IMR-90 (cell line): ENCODE results near the gene CEP20.

Source experiments
- ELK1 ChIP-seq: fragments of 150-350 bp; IDR thresholded peaks from 2 replicates; pipeline ENCODE4 v1.6.1; 2016; ENCODE audit warnings: low read depth, mild to moderate bottlenecking, low read length, moderate library complexity, borderline replicate concordance
- MAFK ChIP-seq: IDR thresholded peaks from 2 replicates; pipeline ENCODE4 v1.6.1; 2012; ENCODE audit warnings: low read depth, low read length, improper control_type of control experiment
- NFE2L2 ChIP-seq: fragments of 150-350 bp; IDR thresholded peaks from 2 replicates; pipeline ENCODE4 v1.6.1; 2016; ENCODE audit warnings: low read depth, mild to moderate bottlenecking, low read length
- POLR2A ChIP-seq: IDR thresholded peaks from 2 replicates; pipeline ENCODE4 v1.6.1; 2012; ENCODE audit warnings: mild to moderate bottlenecking, low read depth, low read length
- RAD21 ChIP-seq: IDR thresholded peaks from 2 replicates; pipeline ENCODE4 v1.6.1; 2012; ENCODE audit warnings: low read length, improper control_type of control experiment
- RFX5 ChIP-seq: IDR thresholded peaks from 2 replicates; pipeline ENCODE4 v1.8.0; 2012; ENCODE audit warnings: low read depth, mild to moderate bottlenecking, low read length, moderate library complexity
- SMC3 ChIP-seq: fragments of 150-350 bp; IDR thresholded peaks from 2 replicates; pipeline ENCODE4 v1.6.1; 2016; ENCODE audit warnings: low read depth, mild to moderate bottlenecking, antibody characterized with exemption, low read length, moderate library complexity
- TF ChIP-seq, protein P1 (sequence below): conservative IDR thresholded peaks from 2 replicates; pipeline ENCODE4 v1.5.1; 2012; ENCODE audit warnings: mild to moderate bottlenecking, low read depth, low read length, improper control_type of control experiment
- TF ChIP-seq, protein P2 (sequence below): fragments of 150-350 bp; IDR thresholded peaks from 2 replicates; pipeline ENCODE4 v1.6.1; 2017; ENCODE audit warnings: mild to moderate bottlenecking, antibody characterized with exemption, low read length, low read depth

GRCh38 chr16:15855704-15856003 is 32.7 kb downstream of the CEP20 start:
- no peak for TF ChIP-seq MAFK
- no peak for TF ChIP-seq RFX5
- TF ChIP-seq, protein P1, sequence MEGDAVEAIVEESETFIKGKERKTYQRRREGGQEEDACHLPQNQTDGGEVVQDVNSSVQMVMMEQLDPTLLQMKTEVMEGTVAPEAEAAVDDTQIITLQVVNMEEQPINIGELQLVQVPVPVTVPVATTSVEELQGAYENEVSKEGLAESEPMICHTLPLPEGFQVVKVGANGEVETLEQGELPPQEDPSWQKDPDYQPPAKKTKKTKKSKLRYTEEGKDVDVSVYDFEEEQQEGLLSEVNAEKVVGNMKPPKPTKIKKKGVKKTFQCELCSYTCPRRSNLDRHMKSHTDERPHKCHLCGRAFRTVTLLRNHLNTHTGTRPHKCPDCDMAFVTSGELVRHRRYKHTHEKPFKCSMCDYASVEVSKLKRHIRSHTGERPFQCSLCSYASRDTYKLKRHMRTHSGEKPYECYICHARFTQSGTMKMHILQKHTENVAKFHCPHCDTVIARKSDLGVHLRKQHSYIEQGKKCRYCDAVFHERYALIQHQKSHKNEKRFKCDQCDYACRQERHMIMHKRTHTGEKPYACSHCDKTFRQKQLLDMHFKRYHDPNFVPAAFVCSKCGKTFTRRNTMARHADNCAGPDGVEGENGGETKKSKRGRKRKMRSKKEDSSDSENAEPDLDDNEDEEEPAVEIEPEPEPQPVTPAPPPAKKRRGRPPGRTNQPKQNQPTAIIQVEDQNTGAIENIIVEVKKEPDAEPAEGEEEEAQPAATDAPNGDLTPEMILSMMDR = no peak
- TF ChIP-seq ELK1 = no peak
- TF ChIP-seq POLR2A = no peak
- TF ChIP-seq, protein P2, sequence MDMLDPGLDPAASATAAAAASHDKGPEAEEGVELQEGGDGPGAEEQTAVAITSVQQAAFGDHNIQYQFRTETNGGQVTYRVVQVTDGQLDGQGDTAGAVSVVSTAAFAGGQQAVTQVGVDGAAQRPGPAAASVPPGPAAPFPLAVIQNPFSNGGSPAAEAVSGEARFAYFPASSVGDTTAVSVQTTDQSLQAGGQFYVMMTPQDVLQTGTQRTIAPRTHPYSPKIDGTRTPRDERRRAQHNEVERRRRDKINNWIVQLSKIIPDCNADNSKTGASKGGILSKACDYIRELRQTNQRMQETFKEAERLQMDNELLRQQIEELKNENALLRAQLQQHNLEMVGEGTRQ = no peak
- no peak for TF ChIP-seq RAD21
- TF ChIP-seq SMC3 = no peak
- TF ChIP-seq NFE2L2 = no peak
